Mesenchymal stem cell (in vitro differentiated cells and primary cell): Measurements from ENCODE around the gene TOMM70.

ENCODE experiments used
- DNase-seq: peaks from one replicate; pipeline ENCODE4 v3.0.0-alpha.2; 2013
- H2AFZ ChIP-seq: one replicate; pipeline ENCODE4 v1.6.1; 2013; ENCODE audit warnings: low read depth, mild to moderate bottlenecking, control low read depth, inconsistent platforms, low read length, moderate library complexity
- H2AK5ac ChIP-seq: 2 replicates; pipeline ENCODE4 v1.6.1; 2013; ENCODE audit warnings: low read length, moderate library complexity, mild to moderate bottlenecking, inconsistent platforms; ENCODE audit not compliant: severe bottlenecking
- H2BK120ac ChIP-seq: one replicate; pipeline ENCODE4 v1.6.1; 2013; ENCODE audit warnings: low read depth, mild to moderate bottlenecking, inconsistent platforms, low read length, moderate library complexity
- H2BK12ac ChIP-seq, 2 experiments: one replicate each; pipeline ENCODE4 v1.6.1; 2013; ENCODE audit warnings: inconsistent platforms in 2 of 2, low read length in 2 of 2, mild to moderate bottlenecking in 2 of 2, moderate library complexity in 2 of 2, control low read depth in 1 of 2
- H2BK15ac ChIP-seq: one replicate; pipeline ENCODE4 v1.6.1; 2013; ENCODE audit warnings: mild to moderate bottlenecking, low read depth, inconsistent platforms; ENCODE audit not compliant: poor library complexity, severe bottlenecking
- H2BK5ac ChIP-seq: 2 replicates; pipeline ENCODE4 v1.6.1; 2013; ENCODE audit warnings: low read depth, mild to moderate bottlenecking, low read length, control low read depth, inconsistent platforms; ENCODE audit not compliant: poor library complexity, severe bottlenecking
- H3K14ac ChIP-seq, 2 experiments: one replicate each; pipeline ENCODE4 v1.6.1; 2013; ENCODE audit warnings: inconsistent platforms in 2 of 2, low read length in 2 of 2, control low read depth in 1 of 2, mild to moderate bottlenecking in 1 of 2, moderate library complexity in 1 of 2
- H3K18ac ChIP-seq, 2 experiments: one replicate each; pipeline ENCODE4 v1.6.1; 2013; ENCODE audit warnings: inconsistent platforms in 2 of 2, low read length in 2 of 2, control low read depth in 1 of 2, low read depth in 1 of 2, mild to moderate bottlenecking in 1 of 2
- H3K23ac ChIP-seq, 2 experiments: one replicate each; pipeline ENCODE4 v1.6.1; 2013; ENCODE audit warnings: inconsistent platforms in 2 of 2, low read length in 2 of 2, mild to moderate bottlenecking in 2 of 2, moderate library complexity in 2 of 2, control low read depth in 1 of 2
- H3K27ac ChIP-seq: 2 replicates; pipeline ENCODE4 v1.5.1; 2013; ENCODE audit warnings: mild to moderate bottlenecking, moderate library complexity, low read length, control low read depth, inconsistent platforms; ENCODE audit not compliant: poor library complexity, severe bottlenecking
- H3K27me3 ChIP-seq, 2 experiments: 2 replicates each; pipeline versions ENCODE4 v1.6.1 to v1.7.0; 2013; ENCODE audit warnings: low read length in 2 of 2, mild to moderate bottlenecking in 2 of 2, moderate library complexity in 2 of 2, control low read depth in 1 of 2, inconsistent platforms in 1 of 2; ENCODE audit not compliant: control insufficient read depth in 1 of 2, insufficient read depth in 1 of 2
- H3K36me3 ChIP-seq, 2 experiments: 2 replicates each; pipeline versions ENCODE4 v1.6.1 to v1.7.0; 2013; ENCODE audit warnings: low read length in 2 of 2, control low read depth in 1 of 2, inconsistent platforms in 1 of 2, low read depth in 1 of 2, mild to moderate bottlenecking in 1 of 2; ENCODE audit not compliant: insufficient read depth in 2 of 2, control insufficient read depth in 1 of 2
- H3K4ac ChIP-seq, 2 experiments: one replicate each; pipeline ENCODE4 v1.6.1; 2013; ENCODE audit warnings: inconsistent platforms in 2 of 2, low read length in 2 of 2, mild to moderate bottlenecking in 2 of 2, moderate library complexity in 2 of 2, control low read depth in 1 of 2, low read depth in 1 of 2
- H3K4me1 ChIP-seq: 2 replicates; pipeline ENCODE4 v1.6.1; 2013; ENCODE audit warnings: low read depth, low read length, control low read depth; ENCODE audit not compliant: control insufficient read depth, insufficient read depth
- H3K4me2 ChIP-seq: 2 replicates; pipeline ENCODE4 v1.6.1; 2013; ENCODE audit warnings: low read length, mild to moderate bottlenecking, inconsistent platforms; ENCODE audit not compliant: poor library complexity, severe bottlenecking
- H3K4me3 ChIP-seq, 2 experiments: 2 replicates each; pipeline versions ENCODE4 v1.5.1 to v1.7.0; 2013; ENCODE audit warnings: low read length in 2 of 2, mild to moderate bottlenecking in 2 of 2, control low read depth in 1 of 2, low read depth in 1 of 2; ENCODE audit not compliant: insufficient read depth in 1 of 2
- H3K79me1 ChIP-seq: replicated peaks from 2 replicates; pipeline ENCODE4 v1.6.1; 2013; ENCODE audit warnings: mild to moderate bottlenecking, control low read depth, low read length, inconsistent platforms; ENCODE audit not compliant: poor library complexity, severe bottlenecking
- H3K9ac ChIP-seq: 2 replicates; pipeline ENCODE4 v1.7.0; 2013; ENCODE audit warnings: mild to moderate bottlenecking, low read length, moderate library complexity
- H3K9me3 ChIP-seq: 2 replicates; pipeline ENCODE4 v1.7.0; 2013; ENCODE audit warnings: mild to moderate bottlenecking, low read length; ENCODE audit not compliant: control insufficient read depth
- H4K8ac ChIP-seq: one replicate; pipeline ENCODE4 v1.6.1; 2013; ENCODE audit warnings: inconsistent platforms, mild to moderate bottlenecking, low read length, moderate library complexity
- H4K91ac ChIP-seq: one replicate; pipeline ENCODE4 v1.6.1; 2013; ENCODE audit warnings: mild to moderate bottlenecking, low read length, inconsistent platforms
- WGBS: methylation state at CpG from one replicate; pipeline ENCODE4 v1.1.7; 2013; ENCODE audit warnings: mixed read lengths; 5-methylcytosine and 5-hydroxymethylcytosine counted together

Gene TOMM70

DNA sequence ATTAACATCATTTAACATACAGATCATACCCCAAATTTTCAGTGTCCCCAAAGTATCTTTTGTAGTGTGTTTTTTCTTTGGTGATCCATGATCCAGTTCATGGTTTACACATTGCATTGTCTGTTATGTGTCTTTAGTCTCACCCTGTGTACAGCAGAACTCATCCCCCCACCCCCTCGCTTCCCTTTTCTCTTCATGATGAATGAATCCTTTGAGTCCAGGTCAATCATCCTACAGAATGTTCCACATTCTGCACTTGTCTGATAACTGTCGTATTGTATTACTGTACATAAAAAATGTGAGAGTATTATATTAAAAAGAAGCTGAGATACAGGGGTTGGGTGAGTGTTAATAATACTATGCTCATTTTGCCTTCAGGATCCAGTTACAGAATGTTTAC is 80.9 kb downstream of the TOMM70 start:
- H3K4me1 ChIP-seq: peaks cover 2% of the 10 kb centered on the region
- H3K14ac ChIP-seq: no peak overlapping the region
- no peak overlapping the region for H2AFZ ChIP-seq
- no peak overlapping the region for H2AK5ac ChIP-seq
- H3K4me3 ChIP-seq: no peak overlapping the region
- no peak overlapping the region for H3K27ac ChIP-seq
- no peaks in the 10 kb centered on the region for H3K9me3 ChIP-seq
- DNase-seq: no peak
- no peak overlapping the region for H4K8ac ChIP-seq
- peaks cover 1% of the 10 kb centered on the region for H3K79me1 ChIP-seq
- H3K27me3 ChIP-seq: no peaks in the 10 kb centered on the region
- H4K91ac ChIP-seq: no peak overlapping the region
- H2BK5ac ChIP-seq: no peak overlapping the region
- peaks cover 3 to 87% of the 10 kb centered on the region in 2 experiments for H3K36me3 ChIP-seq
- whole genome bisulfite sequencing: 100% methylated on average over 1 of the region's 2 CpGs
- H3K4ac ChIP-seq: no peak overlapping the region
- no peak overlapping the region for H3K23ac ChIP-seq
- H2BK15ac ChIP-seq: no peak overlapping the region
- no peak overlapping the region for H2BK120ac ChIP-seq
- H3K18ac ChIP-seq: no peak overlapping the region
- no peak overlapping the region for H3K4me2 ChIP-seq
- no peak overlapping the region for H3K9ac ChIP-seq
- H2BK12ac ChIP-seq: no peak overlapping the region

DNA sequence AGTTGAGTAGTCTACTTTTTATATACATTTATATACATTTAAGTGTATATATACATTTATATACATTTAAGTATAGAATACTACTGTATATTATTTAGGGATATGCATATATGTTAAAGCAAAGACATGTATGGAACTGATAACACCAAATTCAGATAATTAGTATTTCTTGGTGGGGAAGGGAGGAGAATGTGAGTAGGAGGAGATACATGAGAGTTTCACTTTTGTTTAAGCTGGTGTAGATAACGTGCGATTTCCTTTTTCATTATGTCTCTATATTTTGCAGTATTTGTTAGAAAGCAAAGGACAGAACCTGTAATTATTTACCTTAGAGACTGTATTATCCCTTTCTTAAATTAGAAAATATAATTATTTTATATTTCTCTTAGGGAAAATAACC is 83.0 kb downstream of the TOMM70 start:
- Histone ChIP-seq H2BK15ac (no peak overlapping the region), H3K27me3 (no peaks in the 10 kb centered on the region), H3K36me3 (peaks cover 9 to 84% of the 10 kb centered on the region in 2 experiments), H2AK5ac (no peak overlapping the region), H3K4me2 (no peak overlapping the region), H3K23ac (no peak overlapping the region), H2AFZ (no peak overlapping the region), H2BK12ac (no peak overlapping the region), H3K79me1 (peaks cover 3% of the 10 kb centered on the region), H2BK5ac (no peak overlapping the region), H2BK120ac (no peak overlapping the region), H3K4me1 (peaks cover 2% of the 10 kb centered on the region), H3K4me3 (no peak overlapping the region), H3K18ac (no peak overlapping the region), H3K14ac (no peak overlapping the region), H3K9ac (peak overlapping the region; percentile 61), H4K8ac (no peak overlapping the region), H4K91ac (no peak overlapping the region), H3K4ac (no peak overlapping the region), H3K9me3 (no peaks in the 10 kb centered on the region), H3K27ac (no peak overlapping the region)
- no peak for DNase-seq
- no CpG with 5 or more reads among the region's 2 CpGs for WGBS

DNA sequence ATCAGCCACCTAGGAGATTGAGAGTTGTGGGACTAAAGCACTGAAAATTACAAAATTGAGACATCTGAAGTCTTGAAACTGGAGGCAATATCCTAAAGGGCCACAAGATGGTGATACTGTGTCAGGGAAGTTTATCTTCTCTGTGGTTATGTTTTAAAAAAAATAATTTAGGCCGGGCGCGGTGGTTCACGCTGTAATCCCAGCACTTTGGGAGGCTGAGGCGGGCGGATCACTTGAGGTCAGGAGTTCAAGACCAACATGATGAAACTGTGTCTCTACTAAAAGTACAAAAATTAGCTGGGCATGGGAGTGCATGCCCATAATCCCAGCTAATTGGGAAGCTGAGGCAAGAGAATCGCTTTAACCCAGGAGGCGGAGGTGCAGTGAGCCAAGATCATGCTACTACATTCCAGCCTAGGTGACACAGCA is 84.2 kb downstream of the TOMM70 start:
- Histone ChIP-seq H2BK15ac (no peak overlapping the region), H3K4me1 (peaks cover 2% of the 10 kb centered on the region), H2AK5ac (no peak overlapping the region), H3K14ac (no peak overlapping the region), H4K8ac (no peak overlapping the region), H4K91ac (no peak overlapping the region), H3K9me3 (no peaks in the 10 kb centered on the region), H3K36me3 (peaks cover 9 to 86% of the 10 kb centered on the region in 2 experiments), H3K79me1 (peaks cover 3% of the 10 kb centered on the region), H3K23ac (no peak overlapping the region), H3K9ac (peak overlapping the region; percentile 61), H3K27me3 (no peaks in the 10 kb centered on the region), H3K27ac (no peak overlapping the region), H2BK12ac (no peak overlapping the region), H3K4ac (no peak overlapping the region), H2BK5ac (no peak overlapping the region), H2AFZ (no peak overlapping the region), H3K4me3 (no peak overlapping the region), H2BK120ac (no peak overlapping the region), H3K4me2 (no peak overlapping the region), H3K18ac (no peak overlapping the region)
- DNase-seq: peak; percentile 72
- 63% methylated on average over 8 of the region's 8 CpGs for WGBS
